ENCODE results near the gene SSBP3.

DNA sequence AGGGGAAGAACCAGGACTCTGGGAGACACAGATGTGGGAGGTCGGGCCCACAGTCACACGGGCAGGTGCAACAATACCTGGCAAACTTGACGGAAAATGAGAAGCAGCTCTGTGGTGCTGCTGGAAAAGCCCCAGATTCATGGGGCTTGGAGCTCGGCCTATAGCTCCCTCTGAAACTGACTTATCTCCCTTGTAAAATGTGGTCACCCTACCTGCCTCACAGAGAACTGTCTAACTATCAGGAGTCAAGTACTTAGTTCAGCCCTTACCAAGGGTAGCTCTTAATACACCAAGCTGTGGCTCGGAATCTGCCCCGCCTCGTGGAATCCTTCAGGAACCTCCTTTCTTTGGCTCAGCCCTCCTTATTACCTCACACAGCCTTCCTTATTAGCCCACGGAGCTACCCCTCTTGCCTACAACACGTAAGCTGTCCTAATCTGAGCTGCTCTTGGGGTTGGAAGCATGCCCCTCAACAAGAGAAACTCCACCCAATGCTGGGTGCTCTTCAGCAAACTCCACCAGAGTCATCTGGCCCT is 137.4 kb downstream of the SSBP3 start:
- TF ChIP-seq, protein P1, sequence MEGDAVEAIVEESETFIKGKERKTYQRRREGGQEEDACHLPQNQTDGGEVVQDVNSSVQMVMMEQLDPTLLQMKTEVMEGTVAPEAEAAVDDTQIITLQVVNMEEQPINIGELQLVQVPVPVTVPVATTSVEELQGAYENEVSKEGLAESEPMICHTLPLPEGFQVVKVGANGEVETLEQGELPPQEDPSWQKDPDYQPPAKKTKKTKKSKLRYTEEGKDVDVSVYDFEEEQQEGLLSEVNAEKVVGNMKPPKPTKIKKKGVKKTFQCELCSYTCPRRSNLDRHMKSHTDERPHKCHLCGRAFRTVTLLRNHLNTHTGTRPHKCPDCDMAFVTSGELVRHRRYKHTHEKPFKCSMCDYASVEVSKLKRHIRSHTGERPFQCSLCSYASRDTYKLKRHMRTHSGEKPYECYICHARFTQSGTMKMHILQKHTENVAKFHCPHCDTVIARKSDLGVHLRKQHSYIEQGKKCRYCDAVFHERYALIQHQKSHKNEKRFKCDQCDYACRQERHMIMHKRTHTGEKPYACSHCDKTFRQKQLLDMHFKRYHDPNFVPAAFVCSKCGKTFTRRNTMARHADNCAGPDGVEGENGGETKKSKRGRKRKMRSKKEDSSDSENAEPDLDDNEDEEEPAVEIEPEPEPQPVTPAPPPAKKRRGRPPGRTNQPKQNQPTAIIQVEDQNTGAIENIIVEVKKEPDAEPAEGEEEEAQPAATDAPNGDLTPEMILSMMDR (IDR thresholded peaks at IDR 0.05; ENCODE audit: borderline replicate concordance, extremely low read depth, low read length, poor library complexity, severe bottlenecking) = no peak
- TF ChIP-seq EZH2 (IDR thresholded peaks at IDR 0.05; ENCODE audit: borderline replicate concordance, low read depth, low read length, severe bottlenecking) = no peak

Data from DND-41 (cell line).